Lower lobe of right lung (tissue), 2 donors: ENCODE data around the gene EDN3. TPM values are rescaled to one million over a fixed set of nuclear protein-coding genes. Genes with fewer than 3 reads are reported as not detected.

ENCODE experiments used
- ATAC-seq, 2 donors: fragments of 200-7000 bp; cut with Tn5 transposase; one replicate each; pipeline ENCODE4 v1.9.1; 2020 to 2022; ENCODE audit warnings: mild to moderate bottlenecking in 2 of 2, moderate library complexity in 2 of 2
- DNase-seq: peaks from one replicate; pipeline ENCODE4 v3.0.0-alpha.2; 2020
- H3K27ac ChIP-seq: fragments of 200-600 bp; one replicate; pipeline ENCODE4 v1.8.0; 2022
- H3K27me3 ChIP-seq: fragments of 200-600 bp; one replicate; pipeline ENCODE4 v1.8.0; 2022; ENCODE audit warnings: low read depth
- H3K36me3 ChIP-seq: fragments of 200-600 bp; one replicate; pipeline ENCODE4 v1.8.0; 2022; ENCODE audit warnings: mild to moderate bottlenecking
- H3K4me1 ChIP-seq: fragments of 200-600 bp; one replicate; pipeline ENCODE4 v1.8.0; 2022
- H3K4me3 ChIP-seq: fragments of 200-600 bp; one replicate; pipeline ENCODE4 v1.8.0; 2022; ENCODE audit warnings: mild to moderate bottlenecking
- H3K9me3 ChIP-seq: fragments of 200-600 bp; one replicate; pipeline ENCODE4 v1.8.0; 2022
- intact Hi-C: fragments of 100-400 bp; cut with DNase I; formaldehyde crosslinking; loops from one replicate; pipeline ENCODE4 v1.11.0; 2022
- total RNA-seq: library from RNA; stranded (reverse); fragmentation: NEBNext Ultra II Directional; extraction: Animal tissue kit (Norgen Biotek cat#: 25700); gene quantifications from one replicate; pipeline ENCODE4 v1.2.1, GENCODE V29; 2021
- TF ChIP-seq, protein P1 (sequence below): fragments of 200-600 bp; IDR thresholded peaks from one replicate; pipeline ENCODE4 v1.8.0; 2022; ENCODE audit warnings: antibody characterized with exemption, mild to moderate bottlenecking
- donor health status: DM: no; HTN: yes; CAD: no; lungs with severe emphysema.

The EDN3 gene
- total RNA-seq, 1 donor from 2014 or later: 0.27 TPM

- no peak overlapping the region for H3K27ac ChIP-seq
- TF ChIP-seq, protein P1, sequence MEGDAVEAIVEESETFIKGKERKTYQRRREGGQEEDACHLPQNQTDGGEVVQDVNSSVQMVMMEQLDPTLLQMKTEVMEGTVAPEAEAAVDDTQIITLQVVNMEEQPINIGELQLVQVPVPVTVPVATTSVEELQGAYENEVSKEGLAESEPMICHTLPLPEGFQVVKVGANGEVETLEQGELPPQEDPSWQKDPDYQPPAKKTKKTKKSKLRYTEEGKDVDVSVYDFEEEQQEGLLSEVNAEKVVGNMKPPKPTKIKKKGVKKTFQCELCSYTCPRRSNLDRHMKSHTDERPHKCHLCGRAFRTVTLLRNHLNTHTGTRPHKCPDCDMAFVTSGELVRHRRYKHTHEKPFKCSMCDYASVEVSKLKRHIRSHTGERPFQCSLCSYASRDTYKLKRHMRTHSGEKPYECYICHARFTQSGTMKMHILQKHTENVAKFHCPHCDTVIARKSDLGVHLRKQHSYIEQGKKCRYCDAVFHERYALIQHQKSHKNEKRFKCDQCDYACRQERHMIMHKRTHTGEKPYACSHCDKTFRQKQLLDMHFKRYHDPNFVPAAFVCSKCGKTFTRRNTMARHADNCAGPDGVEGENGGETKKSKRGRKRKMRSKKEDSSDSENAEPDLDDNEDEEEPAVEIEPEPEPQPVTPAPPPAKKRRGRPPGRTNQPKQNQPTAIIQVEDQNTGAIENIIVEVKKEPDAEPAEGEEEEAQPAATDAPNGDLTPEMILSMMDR: no peak
- DNase-seq (no peak), ATAC-seq (no peak)
- H3K4me3 ChIP-seq: no peak overlapping the region
- peaks cover 18% of the 10 kb centered on the region for H3K27me3 ChIP-seq
- no peaks in the 10 kb centered on the region for H3K36me3 ChIP-seq
- H3K9me3 ChIP-seq: no peaks in the 10 kb centered on the region
- intact Hi-C loops: no loop called here
- H3K4me1 ChIP-seq: no peaks in the 10 kb centered on the region
These were observed 40.5 kb upstream of the EDN3 start for GRCh38 chr20:59259946-59260345.

- no peak for ATAC-seq
- H3K9me3 ChIP-seq: no peaks in the 10 kb centered on the region
- no peak overlapping the region for H3K4me3 ChIP-seq
- H3K4me1 ChIP-seq: no peaks in the 10 kb centered on the region
- no peaks in the 10 kb centered on the region for H3K36me3 ChIP-seq
- TF ChIP-seq, protein P1: no peak
- no peak for DNase-seq
- peaks cover 37% of the 10 kb centered on the region for H3K27me3 ChIP-seq
- no peak overlapping the region for H3K27ac ChIP-seq
- intact Hi-C loops: no loop called here
These were observed 35.1 kb upstream of the EDN3 start for GRCh38 chr20:59265298-59265697.

- Histone ChIP-seq H3K27me3 (peaks cover 37% of the 10 kb centered on the region), H3K4me3 (no peak overlapping the region), H3K36me3 (no peaks in the 10 kb centered on the region), H3K27ac (no peak overlapping the region), H3K4me1 (no peaks in the 10 kb centered on the region), H3K9me3 (no peaks in the 10 kb centered on the region)
- ATAC-seq (no peak), DNase-seq (no peak)
- intact Hi-C loops: no loop called here
- TF ChIP-seq, protein P1: no peak
These were observed 31.5 kb upstream of the EDN3 start for GRCh38 chr20:59268870-59269269.

- intact Hi-C loops: no loop called here
These were observed 30.9 kb upstream of the EDN3 start for GRCh38 chr20:59269411-59270025.

DNA sequence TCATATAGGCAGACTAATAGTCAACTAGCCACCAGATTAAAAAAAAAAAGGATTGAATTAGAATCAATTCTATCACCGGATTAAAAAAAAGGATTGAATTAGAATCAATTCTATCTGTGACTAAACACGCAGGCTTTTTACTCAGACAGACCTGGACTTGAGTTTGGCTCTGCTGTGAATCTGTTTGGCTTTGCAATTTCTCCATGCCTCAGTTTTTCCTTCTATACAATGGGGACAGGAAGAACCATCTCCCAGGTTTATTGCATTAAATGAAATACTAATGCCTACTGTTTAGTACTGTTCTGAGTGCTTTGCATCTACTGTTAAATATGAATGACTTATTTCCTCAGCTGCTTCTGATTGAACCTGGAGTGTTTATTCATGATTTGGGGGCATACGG is 30.0 kb upstream of the EDN3 start:
- H3K4me3 ChIP-seq: no peak overlapping the region
- H3K27me3 ChIP-seq: peaks cover 39% of the 10 kb centered on the region
- no peak overlapping the region for H3K27ac ChIP-seq
- ATAC-seq (no peak), DNase-seq (no peak)
- no peaks in the 10 kb centered on the region for H3K36me3 ChIP-seq
- TF ChIP-seq, protein P1: no peak
- intact Hi-C loops: no loop called here
- H3K4me1 ChIP-seq: no peaks in the 10 kb centered on the region
- H3K9me3 ChIP-seq: no peaks in the 10 kb centered on the region

More at GRCh38 chr20:59269411-59270025, 30.9 kb upstream of the EDN3 start:
- DNase-seq: no peak
- Histone ChIP-seq H3K27me3 (peaks cover 37% of the 10 kb centered on the region), H3K9me3 (no peaks in the 10 kb centered on the region), H3K27ac (no peak overlapping the region), H3K4me1 (no peaks in the 10 kb centered on the region), H3K36me3 (no peaks in the 10 kb centered on the region), H3K4me3 (no peak overlapping the region)
- TF ChIP-seq, protein P1: no peak
- ATAC-seq: no peak
